NCI-H1694 treated with DMSO at 0.1 percent for 48 hours (cell line): ENCODE data around the gene ADAMTS4.
A peak's percentile ranks its signal among the peaks of the same experiment; 100 is the strongest.

Source experiments
- DNase-seq: peaks from one replicate; lab custom pipeline; 2025; lab: John Stamatoyannopoulos, UW

ADAMTS4 gene

GRCh38 chr1:161172776-161173376 lies 26.0 kb downstream of the ADAMTS4 start:
- no peak for DNase-seq

GRCh38 chr1:161172349-161172748 lies 26.5 kb downstream of the ADAMTS4 start:
- no peak for DNase-seq

DNA sequence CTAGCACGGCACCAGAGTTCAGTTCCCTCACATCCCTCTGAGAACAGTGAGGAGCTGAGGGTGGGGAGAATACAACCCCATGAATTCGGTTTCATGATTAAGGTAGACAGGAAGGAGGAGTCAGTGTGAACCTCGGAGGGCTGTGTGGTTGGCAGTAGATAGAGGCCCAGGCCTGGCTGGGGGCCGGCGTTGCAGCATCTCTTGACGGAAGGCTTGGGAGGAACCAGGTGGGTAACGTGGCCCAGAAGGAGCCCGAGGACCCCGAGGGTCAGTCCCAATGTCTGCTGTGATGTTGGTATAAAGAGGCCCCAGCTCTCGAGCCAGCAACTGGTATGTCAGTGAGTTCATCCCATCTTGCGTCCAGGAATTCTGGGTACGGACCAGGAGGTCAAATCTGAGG lies 27.2 kb downstream of the ADAMTS4 start:
- no peak for DNase-seq

GRCh38 chr1:161171191-161171590 lies 27.7 kb downstream of the ADAMTS4 start:
- DNase-seq = no peak

DNA sequence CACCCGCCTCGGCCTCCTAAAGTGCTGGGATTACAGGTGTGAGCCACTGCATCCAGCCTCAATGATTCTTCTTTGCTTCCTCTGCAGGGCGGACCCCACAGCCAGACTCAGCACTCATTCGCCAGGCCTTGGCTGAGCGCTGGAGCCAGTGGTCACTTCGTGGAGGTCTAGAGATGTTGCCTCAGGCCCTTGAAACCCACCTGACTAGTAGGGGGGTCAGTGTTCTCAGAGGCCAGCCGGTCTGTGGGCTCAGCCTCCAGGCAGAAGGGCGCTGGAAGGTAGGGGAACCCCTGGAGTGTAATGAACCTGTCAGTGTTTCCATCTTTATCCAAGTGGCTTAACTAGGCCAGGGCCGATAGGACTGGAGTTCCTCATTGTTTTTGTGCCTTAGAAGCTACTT lies 29.9 kb downstream of the ADAMTS4 start:
- DNase-seq = no peak

DNA sequence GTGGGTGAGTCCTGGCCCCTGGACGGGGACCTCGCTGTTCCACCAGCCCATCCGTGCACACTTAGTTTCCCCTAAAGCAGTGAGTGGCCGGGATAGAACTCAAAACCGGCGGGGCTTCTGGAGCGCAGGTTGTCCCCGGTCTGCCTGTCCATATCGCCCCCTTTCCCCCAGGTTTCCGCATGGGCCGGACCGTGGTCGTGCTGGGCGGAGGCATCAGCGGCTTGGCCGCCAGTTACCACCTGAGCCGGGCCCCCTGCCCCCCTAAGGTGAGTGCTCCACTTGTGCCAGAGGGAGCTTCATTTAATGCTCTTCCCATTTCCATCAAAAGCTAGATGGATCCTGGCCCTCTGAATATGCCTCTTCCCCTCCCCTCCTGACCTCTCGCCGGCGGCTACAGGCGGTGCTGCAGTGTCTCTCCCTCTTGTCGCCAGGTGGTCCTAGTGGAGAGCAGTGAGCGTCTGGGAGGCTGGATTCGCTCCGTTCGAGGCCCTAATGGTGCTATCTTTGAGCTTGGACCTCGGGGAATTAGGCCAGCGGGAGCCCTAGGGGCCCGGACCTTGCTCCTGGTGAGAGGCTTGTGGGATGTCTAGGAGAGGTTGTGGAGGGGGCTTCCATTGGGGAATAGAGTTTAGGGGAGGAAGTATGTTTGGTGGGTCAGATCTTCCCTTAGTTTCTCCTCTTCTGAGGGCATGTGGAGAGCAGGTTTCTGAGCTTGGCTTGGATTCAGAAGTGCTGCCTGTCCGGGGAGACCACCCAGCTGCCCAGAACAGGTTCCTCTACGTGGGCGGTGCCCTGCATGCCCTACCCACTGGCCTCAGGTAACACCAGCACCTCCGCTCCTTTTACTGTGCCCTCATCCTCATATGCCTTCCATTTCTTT lies 31.9 kb downstream of the ADAMTS4 start:
- DNase-seq = no peak

GRCh38 chr1:161165742-161166668 lies 32.8 kb downstream of the ADAMTS4 start, which contains the start of gene PPOX:
Gene PPOX, plus strand, starts transcription at chr1:161166426. Its CDS starts 422 bp downstream, at chr1:161166848.
- DNase-seq = peak; percentile 99

DNA sequence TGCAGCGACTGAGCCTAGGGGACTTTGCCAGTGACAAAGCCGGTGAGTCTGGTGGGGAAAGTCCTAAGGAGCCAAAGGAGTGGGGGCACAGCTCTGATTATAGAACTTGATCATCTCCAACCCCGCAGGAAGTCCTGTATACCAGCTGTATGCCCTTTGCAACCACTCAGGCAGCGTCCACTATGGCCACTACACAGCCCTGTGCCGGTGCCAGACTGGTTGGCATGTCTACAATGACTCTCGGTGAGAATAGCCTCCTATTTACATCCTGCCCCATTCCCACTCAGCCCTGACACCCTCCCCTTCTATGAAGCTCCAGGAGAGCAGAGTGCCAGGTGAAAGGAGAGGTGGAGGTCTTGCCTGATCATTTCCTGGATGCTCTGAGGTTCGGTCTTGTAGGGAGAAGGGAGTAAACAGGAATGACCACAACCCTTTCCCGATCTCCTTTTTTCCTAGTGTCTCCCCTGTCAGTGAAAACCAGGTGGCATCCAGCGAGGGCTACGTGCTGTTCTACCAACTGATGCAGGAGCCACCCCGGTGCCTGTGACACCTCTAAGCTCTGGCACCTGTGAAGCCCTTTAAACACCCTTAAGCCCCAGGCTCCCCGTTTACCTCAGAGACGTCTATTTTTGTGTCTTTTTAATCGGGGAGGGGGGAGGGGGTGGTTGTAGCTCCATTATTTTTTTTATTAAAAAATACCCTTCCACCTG lies 33.8 kb downstream of the ADAMTS4 start:
- DNase-seq = no peak

GRCh38 chr1:161163793-161164192 lies 35.1 kb downstream of the ADAMTS4 start:
- DNase-seq = no peak

GRCh38 chr1:161162806-161163205 lies 36.0 kb downstream of the ADAMTS4 start:
- no peak for DNase-seq

- no peak for DNase-seq
Measured at GRCh38 chr1:161162052-161162451, 36.8 kb downstream of the ADAMTS4 start.

GRCh38 chr1:161161652-161162051 lies 37.2 kb downstream of the ADAMTS4 start:
- no peak for DNase-seq

- DNase-seq = no peak
Measured at GRCh38 chr1:161160671-161161145, 38.1 kb downstream of the ADAMTS4 start.

DNA sequence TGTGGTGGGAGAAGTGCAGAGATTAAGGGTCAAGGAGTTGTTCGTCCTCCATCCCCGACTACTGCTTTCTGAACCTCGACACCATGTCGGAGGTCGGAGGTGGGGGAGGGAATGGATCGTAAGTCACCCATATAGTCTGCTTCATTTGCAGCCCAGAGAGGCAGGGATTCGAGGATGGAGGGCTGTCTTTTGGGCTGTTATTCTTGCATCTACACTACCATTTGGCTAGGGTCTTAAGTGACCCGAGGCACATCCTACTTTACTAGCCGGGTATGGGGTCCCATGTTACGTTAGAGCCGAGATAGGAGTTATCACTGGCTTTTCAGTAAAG lies 39.0 kb downstream of the ADAMTS4 start:
- DNase-seq = no peak

GRCh38 chr1:161159087-161159912 lies 39.6 kb downstream of the ADAMTS4 start, which contains the start of gene USP21:
Gene USP21, plus strand, starts transcription at chr1:161159500. Its CDS starts 1,141 bp downstream, at chr1:161160641.
- DNase-seq = peak; percentile 88

GRCh38 chr1:161158316-161159010 lies 40.4 kb downstream of the ADAMTS4 start:
- DNase-seq = no peak

- no peak for DNase-seq
Measured at GRCh38 chr1:161157867-161158266, 41.0 kb downstream of the ADAMTS4 start.

DNA sequence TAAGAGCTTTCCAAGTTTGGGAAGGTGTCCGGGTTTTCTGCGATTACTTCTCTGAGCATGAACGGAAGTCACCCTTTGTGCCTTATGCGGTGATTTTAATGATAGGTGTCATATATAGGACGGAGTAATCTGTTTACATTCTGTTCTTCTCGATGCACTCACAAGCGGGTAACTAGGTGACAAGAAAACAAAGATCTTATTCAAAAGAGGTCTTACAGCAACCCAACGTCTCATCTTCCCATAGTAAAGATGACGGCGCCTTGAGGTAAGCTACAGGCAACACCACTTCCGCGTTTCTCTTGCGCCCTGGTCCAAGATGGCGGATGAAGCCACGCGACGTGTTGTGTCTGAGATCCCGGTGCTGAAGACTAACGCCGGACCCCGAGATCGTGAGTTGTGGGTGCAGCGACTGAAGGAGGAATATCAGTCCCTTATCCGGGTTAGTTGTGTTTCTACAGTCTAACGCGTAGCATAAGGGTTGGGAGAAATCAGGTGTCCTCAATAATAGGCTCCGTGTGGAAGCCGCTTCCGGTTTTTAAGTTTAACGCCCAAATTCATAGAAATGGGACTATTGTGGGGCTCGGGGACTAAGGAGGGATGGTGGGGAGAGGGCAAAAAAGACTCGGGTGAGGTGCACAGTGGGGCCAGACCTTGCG lies 45.0 kb downstream of the ADAMTS4 start, which contains the start of gene UFC1:
UFC1 (plus strand) TSS at position 297 of the 656 bp plus-strand sequence; CDS start at position 317, 20 bp downstream.
- peak; percentile 95 for DNase-seq

- no peak for DNase-seq
Measured at GRCh38 chr1:161153176-161153575, 45.7 kb downstream of the ADAMTS4 start.
